Measurements from ENCODE around the gene KAZALD1.

DNA sequence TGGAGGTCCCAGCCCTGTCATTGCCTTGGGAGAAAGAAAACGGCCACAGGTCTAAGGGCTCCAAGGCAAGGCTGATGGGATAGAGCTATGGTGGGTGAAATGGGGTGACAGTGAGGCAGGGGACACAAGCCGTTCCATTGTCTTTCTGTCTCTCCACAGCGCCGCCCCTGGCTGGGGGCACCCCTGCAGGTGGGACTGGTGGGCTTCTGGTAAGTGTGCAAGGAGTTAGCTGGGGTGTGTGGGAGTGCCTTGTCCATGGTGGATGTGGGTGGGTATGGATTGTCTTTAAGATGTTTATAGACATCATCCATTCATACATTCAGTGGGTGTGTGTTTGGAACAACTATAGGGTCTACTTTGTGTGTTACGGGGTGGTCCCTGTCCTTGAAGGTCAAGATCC lies 23.3 kb upstream of the KAZALD1 start:
- TF ChIP-seq, protein P1, sequence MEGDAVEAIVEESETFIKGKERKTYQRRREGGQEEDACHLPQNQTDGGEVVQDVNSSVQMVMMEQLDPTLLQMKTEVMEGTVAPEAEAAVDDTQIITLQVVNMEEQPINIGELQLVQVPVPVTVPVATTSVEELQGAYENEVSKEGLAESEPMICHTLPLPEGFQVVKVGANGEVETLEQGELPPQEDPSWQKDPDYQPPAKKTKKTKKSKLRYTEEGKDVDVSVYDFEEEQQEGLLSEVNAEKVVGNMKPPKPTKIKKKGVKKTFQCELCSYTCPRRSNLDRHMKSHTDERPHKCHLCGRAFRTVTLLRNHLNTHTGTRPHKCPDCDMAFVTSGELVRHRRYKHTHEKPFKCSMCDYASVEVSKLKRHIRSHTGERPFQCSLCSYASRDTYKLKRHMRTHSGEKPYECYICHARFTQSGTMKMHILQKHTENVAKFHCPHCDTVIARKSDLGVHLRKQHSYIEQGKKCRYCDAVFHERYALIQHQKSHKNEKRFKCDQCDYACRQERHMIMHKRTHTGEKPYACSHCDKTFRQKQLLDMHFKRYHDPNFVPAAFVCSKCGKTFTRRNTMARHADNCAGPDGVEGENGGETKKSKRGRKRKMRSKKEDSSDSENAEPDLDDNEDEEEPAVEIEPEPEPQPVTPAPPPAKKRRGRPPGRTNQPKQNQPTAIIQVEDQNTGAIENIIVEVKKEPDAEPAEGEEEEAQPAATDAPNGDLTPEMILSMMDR (IDR thresholded peaks at IDR 0.05 in 8 of 11, conservative IDR thresholded peaks at IDR 0.05 in 3 of 11) = no peak
- no peak for TF ChIP-seq POLR2A (IDR thresholded peaks at IDR 0.05)

Measured in spleen (tissue), 7 donors.